ENCODE results near the gene MIOX. TPM values are rescaled to one million over a fixed set of nuclear protein-coding genes. Genes with fewer than 3 reads are reported as not detected.

The MIOX gene
- total RNA-seq (2011; cell fraction: chromatin; rRNA removed; ENCODE audit: low replicate concordance): 0.46 TPM in 1 of 2 replicates, not detected in the other
- total RNA-seq (2011; cell fraction: nucleolus; rRNA removed): 0.39 TPM in 1 of 2 replicates, not detected in the other
- 0.59 TPM in 1 of 2 replicates, not detected in the other for total RNA-seq (2011; cell fraction: nucleoplasm; rRNA removed)
- total RNA-seq (2014; rRNA removed) (not detected in 2 replicates), total RNA-seq (2014; rRNA removed; fragmentation: Illumina TruSeq; extraction: Trizol) (not detected in 2 replicates), total RNA-seq (2015; rRNA removed; fragmentation: Illumina TruSeq; extraction: Trizol) (not detected in 2 replicates), total RNA-seq (2021) (not detected in 2 replicates), polyA plus RNA-seq (2011; rRNA removed) (0.08 TPM in 2 replicates), polyA plus RNA-seq (2014; fragmentation: Illumina TruSeq; extraction: Trizol) (not detected in 2 replicates), polyA plus RNA-seq (2014; fragmentation: Nextera tagmentation; extraction: Ambion mirVana) (not detected), polyA plus RNA-seq (2014; rRNA removed) (not detected in 2 replicates), polyA minus RNA-seq (2011; rRNA and poly(A)+ RNA removed) (not detected in 2 replicates), Bru-seq, nascent RNA (percentile 19 among the genes with signal in this experiment), BruChase-seq, experiment 1, labeled RNA remaining after a 2-hour chase (not detected), BruChase-seq, experiment 2, labeled RNA remaining after a 6-hour chase (not detected)
- 0.10 TPM in 1 of 2 replicates, not detected in the other for polyA plus RNA-seq (2011; cell fraction: cytosol; rRNA removed)
- 0.35 and 0.81 TPM in 2 replicates for polyA plus RNA-seq (2011; cell fraction: nucleus; rRNA removed)
- 0.04 and 0.80 TPM in 2 replicates for polyA plus RNA-seq (2012)
- not detected in 2 replicates for polyA minus RNA-seq (2011; cell fraction: cytosol; rRNA and poly(A)+ RNA removed)
- polyA minus RNA-seq (2011; cell fraction: nucleus; rRNA and poly(A)+ RNA removed): not detected in 2 replicates
- long read RNA-seq, experiment 1: 0 reads
- long read RNA-seq, experiment 2: 0 reads
- long read RNA-seq, experiment 3: 0 reads

DNA sequence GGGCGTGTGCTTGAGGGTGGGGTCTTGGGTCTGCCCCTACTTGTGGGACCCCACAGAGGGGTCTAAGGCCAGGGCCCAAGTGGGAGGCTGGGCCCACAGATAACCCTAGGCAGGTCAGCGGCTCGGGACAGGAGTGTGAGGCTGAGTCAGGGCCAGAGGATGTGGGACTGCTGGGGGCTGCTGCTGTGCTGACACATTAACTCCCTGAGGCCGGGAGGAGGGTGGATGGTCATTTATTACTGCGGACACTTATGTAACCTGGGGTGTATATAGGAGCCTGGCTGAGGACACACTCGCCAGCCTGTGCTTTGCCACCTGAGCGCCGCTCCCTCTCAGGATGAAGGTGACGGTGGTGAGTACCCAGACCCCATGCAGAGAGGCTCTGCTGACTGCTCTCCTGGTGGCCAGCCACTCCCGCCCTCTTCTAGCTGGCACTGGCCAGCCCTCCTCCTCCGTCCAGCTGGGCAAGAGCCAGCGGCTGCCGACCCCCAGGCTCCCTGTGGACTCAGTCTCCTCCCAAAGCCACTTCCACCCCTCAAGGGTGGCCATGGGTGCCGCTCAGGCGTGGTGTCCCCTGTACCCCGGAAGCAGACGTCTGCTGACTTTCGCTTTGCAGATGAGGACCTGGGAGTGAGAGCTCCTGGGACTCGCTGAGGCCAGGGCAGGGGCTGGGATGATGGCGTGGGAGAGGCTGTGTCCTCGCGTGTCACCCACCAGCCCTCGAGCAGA lies at the start of gene MIOX:
Gene MIOX, plus strand, starts transcription at position 299 of the 729 bp plus-strand sequence. Its CDS starts 39 bp downstream, at position 338.
- WGBS (ENCODE audit: insufficient coverage, low coverage, missing lambda C conversion rate): 46% methylated on average over 16 of the region's 23 CpGs
- DNase-seq (ENCODE audit: extremely low read depth in 1 of 4, low spot score in 3 of 4) (peak in 2 of 4 experiments; percentile 14 to 27), FAIRE-seq (no peak), ATAC-seq (peak; percentile 34)
- Histone ChIP-seq H3K4me3 (no peak within 1 kb of the TSS), H3K27me3 (ENCODE audit: control insufficient read depth in 2 of 2, insufficient read depth in 2 of 2, low read length in 2 of 2) (no peaks in the 10 kb centered on the region), H3K4me2 (ENCODE audit: insufficient read depth, low read length) (no peak within 1 kb of the TSS), H3K9me3 (replicated peaks; ENCODE audit: control insufficient read depth, insufficient read depth, low read depth, low read length) (no peaks in the 10 kb centered on the region), H3K4me1 (replicated peaks in 1 of 2; ENCODE audit: control insufficient read depth in 2 of 2, insufficient read depth in 2 of 2, low read length in 2 of 2) (peaks cover 4 to 60% of the 10 kb centered on the region in 2 experiments; a peak in 3 of 5 replicates), H2AFZ (ENCODE audit: low read depth, low read length) (0 out of 2 replicates have a peak within 1 kb of the TSS, but pooled peaks have one; percentile 55), H3K9ac (ENCODE audit: insufficient read depth in 1 of 2, low read depth in 2 of 2, low read length in 2 of 2) (peak within 1 kb of the TSS in 1 of 2 experiments; percentile 52; a peak in 1 of 4 replicates), H3K79me2 (ENCODE audit: control insufficient read depth, insufficient read depth, low read length) (no peaks in the 10 kb centered on the region), H3K27ac (ENCODE audit: extremely low read depth, low read depth, low read length) (no peak within 1 kb of the TSS), H4K20me1 (replicated peaks; ENCODE audit: control insufficient read depth, insufficient read depth, low read length) (no peaks in the 10 kb centered on the region), H3K9me1 (ENCODE audit: control insufficient read depth, insufficient read depth, low read length) (no peaks in the 10 kb centered on the region), H3K36me3 (ENCODE audit: control insufficient read depth, insufficient read depth, low read length) (no peaks in the 10 kb centered on the region)
- ChIA-PET POLR2A (interaction anchor here (0.7 to 1.5 kb wide), 3 partner anchors 11 to 21 kb away, joined by 3 to 6 read pairs (median 3); partner anchors contain the start of genes LMF2 and NCAPH2), CTCF (ENCODE audit: low intra/inter-chr PET ratio) (no interaction called here)
- in situ Hi-C loops (cut with MboI): no loop called here
- no TSS peak for BruUV-seq (replicated peaks)
- intact Hi-C loops (cut with micrococcal nuclease): no loop called here
- TF ChIP-seq, protein P1, sequence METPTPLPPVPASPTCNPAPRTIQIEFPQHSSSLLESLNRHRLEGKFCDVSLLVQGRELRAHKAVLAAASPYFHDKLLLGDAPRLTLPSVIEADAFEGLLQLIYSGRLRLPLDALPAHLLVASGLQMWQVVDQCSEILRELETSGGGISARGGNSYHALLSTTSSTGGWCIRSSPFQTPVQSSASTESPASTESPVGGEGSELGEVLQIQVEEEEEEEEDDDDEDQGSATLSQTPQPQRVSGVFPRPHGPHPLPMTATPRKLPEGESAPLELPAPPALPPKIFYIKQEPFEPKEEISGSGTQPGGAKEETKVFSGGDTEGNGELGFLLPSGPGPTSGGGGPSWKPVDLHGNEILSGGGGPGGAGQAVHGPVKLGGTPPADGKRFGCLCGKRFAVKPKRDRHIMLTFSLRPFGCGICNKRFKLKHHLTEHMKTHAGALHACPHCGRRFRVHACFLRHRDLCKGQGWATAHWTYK (CRISPR knock-in tag; IDR thresholded peaks at IDR 0.05): no peak
- TF ChIP-seq SNRNP70 (optimal IDR thresholded peaks at IDR 0.05; ENCODE audit: low read depth, low read length) (no peak), TEAD4 (IDR thresholded peaks at IDR 0.05; ENCODE audit: low read length) (no peak), TEAD4 (CRISPR knock-in tag; IDR thresholded peaks at IDR 0.05; ENCODE audit: borderline replicate concordance) (no peak), ZBTB7A (IDR thresholded peaks at IDR 0.05; ENCODE audit: borderline replicate concordance, control insufficient read depth, low read depth, low read length) (peak; percentile 50; the same call in 1 of the 2 replicates), HIVEP1 (CRISPR knock-in tag; IDR thresholded peaks at IDR 0.05) (no peak), NR2C1 (IDR thresholded peaks at IDR 0.05) (no peak), NR2C1 (tag; IDR thresholded peaks at IDR 0.05) (0 out of 2 replicates have a peak, but pooled peaks have one; percentile 36), GATAD2B (IDR thresholded peaks at IDR 0.05; ENCODE audit: borderline replicate concordance) (no peak), ZNF77 (CRISPR knock-in tag; IDR thresholded peaks at IDR 0.05) (no peak), POLR2G (IDR thresholded peaks at IDR 0.05; ENCODE audit: low read depth, low read length) (peak; percentile 58)
- TF ChIP-seq, protein P2, sequence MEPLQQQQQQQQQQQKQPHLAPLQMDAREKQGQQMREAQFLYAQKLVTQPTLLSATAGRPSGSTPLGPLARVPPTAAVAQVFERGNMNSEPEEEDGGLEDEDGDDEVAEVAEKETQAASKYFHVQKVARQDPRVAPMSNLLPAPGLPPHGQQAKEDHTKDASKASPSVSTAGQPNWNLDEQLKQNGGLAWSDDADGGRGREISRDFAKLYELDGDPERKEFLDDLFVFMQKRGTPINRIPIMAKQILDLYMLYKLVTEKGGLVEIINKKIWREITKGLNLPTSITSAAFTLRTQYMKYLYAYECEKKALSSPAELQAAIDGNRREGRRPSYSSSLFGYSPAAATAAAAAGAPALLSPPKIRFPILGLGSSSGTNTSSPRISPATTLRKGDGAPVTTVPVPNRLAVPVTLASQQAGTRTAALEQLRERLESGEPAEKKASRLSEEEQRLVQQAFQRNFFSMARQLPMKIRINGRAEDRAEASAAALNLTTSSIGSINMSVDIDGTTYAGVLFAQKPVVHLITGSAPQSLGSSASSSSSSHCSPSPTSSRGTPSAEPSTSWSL (CRISPR knock-in tag; IDR thresholded peaks at IDR 0.05; ENCODE audit: borderline replicate concordance): no peak
- TF ChIP-seq, protein P3, sequence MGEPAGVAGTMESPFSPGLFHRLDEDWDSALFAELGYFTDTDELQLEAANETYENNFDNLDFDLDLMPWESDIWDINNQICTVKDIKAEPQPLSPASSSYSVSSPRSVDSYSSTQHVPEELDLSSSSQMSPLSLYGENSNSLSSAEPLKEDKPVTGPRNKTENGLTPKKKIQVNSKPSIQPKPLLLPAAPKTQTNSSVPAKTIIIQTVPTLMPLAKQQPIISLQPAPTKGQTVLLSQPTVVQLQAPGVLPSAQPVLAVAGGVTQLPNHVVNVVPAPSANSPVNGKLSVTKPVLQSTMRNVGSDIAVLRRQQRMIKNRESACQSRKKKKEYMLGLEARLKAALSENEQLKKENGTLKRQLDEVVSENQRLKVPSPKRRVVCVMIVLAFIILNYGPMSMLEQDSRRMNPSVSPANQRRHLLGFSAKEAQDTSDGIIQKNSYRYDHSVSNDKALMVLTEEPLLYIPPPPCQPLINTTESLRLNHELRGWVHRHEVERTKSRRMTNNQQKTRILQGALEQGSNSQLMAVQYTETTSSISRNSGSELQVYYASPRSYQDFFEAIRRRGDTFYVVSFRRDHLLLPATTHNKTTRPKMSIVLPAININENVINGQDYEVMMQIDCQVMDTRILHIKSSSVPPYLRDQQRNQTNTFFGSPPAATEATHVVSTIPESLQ (CRISPR knock-in tag; IDR thresholded peaks at IDR 0.05): no peak
